K562 (cell line): Measurements from ENCODE around the gene NTN1. TPM values are rescaled to one million over a fixed set of nuclear protein-coding genes. Genes with fewer than 3 reads are reported as not detected.

Experiments
- ATAC-seq: fragments of 200-7000 bp; cut with Tn5 transposase; 3 replicates; pipeline ENCODE4 v1.9.1; 2020; ENCODE audit warnings: moderate library complexity
- BruUV-seq: library from RNA; stranded (reverse); fragments of 400-500 nt; replicated peaks from 2 replicates; lab custom pipeline; 2021; lab: Mats Ljungman, UMichigan
- CTCF ChIA-PET: fragments of 300-600 bp; formaldehyde crosslinking; extraction: SDS; loops from one replicate; lab custom pipeline; 2021; ENCODE audit warnings: low intra/inter-chr PET ratio; lab: Yijun Ruan, JAX
- POLR2A ChIA-PET: fragments of 300-600, 350-650 bp; sonication (Branson Sonifier 250); formaldehyde crosslinking; extraction: SDS; loops from one replicate; lab custom pipeline; 2021; ENCODE audit warnings: antibody characterized with exemption, inconsistent platforms; lab: Yijun Ruan, JAX
- DNase-seq, 4 experiments: peaks; one replicate each; pipeline versions ENCODE4 v3.0.0 to v3.0.0-alpha.2; 2011 to 2018; ENCODE audit warnings: low spot score in 3 of 4, mixed read lengths in 3 of 4; ENCODE audit errors: extremely low read depth in 1 of 4
- FAIRE-seq: peaks from 2 replicates; lab custom pipeline; 2011; peaks lifted over from hg19 to GRCh38; lab: Jason Lieb, UNC
- H2AFZ ChIP-seq: 2 replicates; pipeline ENCODE4 v1.6.0; 2011; ENCODE audit warnings: low read depth, low read length, control low read depth, inconsistent platforms
- H3K27ac ChIP-seq: fragments of 200-600 bp; 3 replicates; pipeline ENCODE4 v1.8.0; 2011; ENCODE audit warnings: low read depth, mild to moderate bottlenecking, control low read depth, inconsistent platforms, low read length, moderate library complexity, mixed read lengths; ENCODE audit errors: extremely low read depth
- H3K27me3 ChIP-seq, 2 experiments: fragments of 300-600 bp in 1 of 2; 2 replicates in 1 of 2; 3 replicates in 1 of 2; pipeline versions ENCODE4 v1.6.0 to v1.8.0; 2011; ENCODE audit warnings: inconsistent platforms in 2 of 2, low read length in 2 of 2, mild to moderate bottlenecking in 1 of 2, mixed read lengths in 1 of 2, moderate library complexity in 1 of 2; ENCODE audit not compliant: control insufficient read depth in 2 of 2, insufficient read depth in 2 of 2
- H3K36me3 ChIP-seq: fragments of 300-600 bp; 3 replicates; pipeline ENCODE4 v1.8.0; 2011; ENCODE audit warnings: mild to moderate bottlenecking, low read length, inconsistent platforms; ENCODE audit not compliant: control insufficient read depth, insufficient read depth
- H3K4me1 ChIP-seq, 2 experiments: fragments of 200-600 bp in 1 of 2; replicated peaks in 1 of 2; 2 replicates in 1 of 2; 3 replicates in 1 of 2; pipeline versions ENCODE4 v1.5.1 to v1.8.0; 2011; ENCODE audit warnings: inconsistent platforms in 2 of 2, low read length in 2 of 2, mild to moderate bottlenecking in 1 of 2, mixed read lengths in 1 of 2, moderate library complexity in 1 of 2; ENCODE audit not compliant: control insufficient read depth in 2 of 2, insufficient read depth in 2 of 2
- H3K4me2 ChIP-seq: 2 replicates; pipeline ENCODE4 v1.6.1; 2011; ENCODE audit warnings: low read length, control low read depth, inconsistent platforms, mixed read lengths; ENCODE audit not compliant: insufficient read depth
- H3K4me3 ChIP-seq: fragments of 200-600 bp; sonication (generic), shearing (Covaris generic); 2 replicates; pipeline ENCODE4 v1.5.1; 2016; ENCODE audit warnings: control low read depth, inconsistent platforms
- H3K79me2 ChIP-seq: fragments of 200-600 bp; 3 replicates; pipeline ENCODE4 v1.8.0; 2011; ENCODE audit warnings: low read length, inconsistent platforms; ENCODE audit not compliant: control insufficient read depth, insufficient read depth
- H3K9ac ChIP-seq, 2 experiments: 2 replicates each; pipeline versions ENCODE4 v1.6.0 to v1.6.1; 2011; ENCODE audit warnings: low read depth in 2 of 2, low read length in 2 of 2, control low read depth in 1 of 2, inconsistent platforms in 1 of 2, mild to moderate bottlenecking in 1 of 2, mixed read lengths in 1 of 2; ENCODE audit not compliant: insufficient read depth in 1 of 2
- H3K9me1 ChIP-seq: one replicate; pipeline ENCODE4 v1.6.0; 2011; ENCODE audit warnings: inconsistent platforms, mild to moderate bottlenecking, low read length, moderate library complexity; ENCODE audit not compliant: control insufficient read depth, insufficient read depth
- H3K9me3 ChIP-seq: replicated peaks from 2 replicates; pipeline ENCODE4 v1.5.1; 2011; ENCODE audit warnings: low read depth, low read length, inconsistent platforms; ENCODE audit not compliant: control insufficient read depth, insufficient read depth
- H4K20me1 ChIP-seq: replicated peaks from 2 replicates; pipeline ENCODE4 v1.6.1; 2011; ENCODE audit warnings: low read length, inconsistent platforms, mixed read lengths; ENCODE audit not compliant: control insufficient read depth, insufficient read depth
- FOXK2 ChIP-seq, 2 experiments: fragments of 450-650 bp; IDR thresholded peaks in 1 of 2; conservative IDR thresholded peaks in 1 of 2; 2 replicates each; pipeline ENCODE4 v1.6.1; 2016; ENCODE audit warnings: low read depth in 2 of 2, mild to moderate bottlenecking in 1 of 2
- MYBL2 ChIP-seq, 2 experiments: fragments of 450-650 bp in 1 of 2; sonication (generic) in 1 of 2; formaldehyde crosslinking in 1 of 2; IDR thresholded peaks; 2 replicates each; pipeline versions ENCODE4 v1.6.1 to v1.8.1; 2017 to 2022; ENCODE audit warnings: borderline replicate concordance in 1 of 2, inconsistent platforms in 1 of 2, low read depth in 1 of 2, mild to moderate bottlenecking in 1 of 2, missing genetic modification reagents in 1 of 2, moderate library complexity in 1 of 2
- NR3C1 ChIP-seq: sonication (generic); formaldehyde crosslinking; IDR thresholded peaks from 2 replicates; pipeline ENCODE4 v1.8.1; 2022; ENCODE audit warnings: missing genetic modification reagents
- RHOXF2B ChIP-seq: fragments of 250-450 bp; sonication (Bioruptor Pico); conservative IDR thresholded peaks from 2 replicates; pipeline ENCODE4 v1.5.1; 2021
- SMARCA4 ChIP-seq: fragments of 450-650 bp; IDR thresholded peaks from 2 replicates; pipeline ENCODE4 v1.6.1; 2016
- TCFL5 ChIP-seq: fragments of 250-450 bp; sonication (Bioruptor Pico); conservative IDR thresholded peaks from 2 replicates; pipeline ENCODE4 v1.6.1; 2021; ENCODE audit warnings: mild to moderate bottlenecking, moderate library complexity, matching md5 sums
- U2AF1 ChIP-seq: fragments of 200-400 bp; formaldehyde crosslinking; optimal IDR thresholded peaks from 2 replicates; pipeline ENCODE3; 2017; ENCODE audit warnings: mild to moderate bottlenecking, low read depth, low read length, moderate library complexity
- ZBTB7A ChIP-seq: IDR thresholded peaks from 2 replicates; pipeline ENCODE4 v1.6.1; 2011; ENCODE audit warnings: low read depth, mild to moderate bottlenecking, low read length, moderate library complexity, borderline replicate concordance; ENCODE audit not compliant: control insufficient read depth
- ZFP36 ChIP-seq: fragments of 150-350 bp; IDR thresholded peaks from 2 replicates; pipeline ENCODE4 v1.6.1; 2018; ENCODE audit warnings: low read length, low read depth; ENCODE audit not compliant: partially characterized antibody
- WGBS: fragments of 100-300 bp; shearing (Covaris generic); methylation state at CpG from one replicate; pipeline ENCODE4 v1.1.6; 2016; ENCODE audit warnings: low coverage, mixed read lengths; ENCODE audit not compliant: insufficient coverage; ENCODE audit errors: missing lambda C conversion rate; 5-methylcytosine and 5-hydroxymethylcytosine counted together
- in situ Hi-C: fragments of 300-500 bp; cut with MboI; formaldehyde crosslinking; loops from 4 replicates; pipeline ENCODE4 v1.15.0; 2018; ENCODE audit warnings: inconsistent platforms, mixed read lengths
- intact Hi-C: fragments of 100-400 bp; cut with micrococcal nuclease; formaldehyde crosslinking; loops from 2 replicates; pipeline ENCODE4 v1.14.2; 2022
- polyA plus RNA-seq, 8 experiments: library from polyadenylated mRNA; depleted of rRNA in 4 of 8; stranded (reverse) in 5 of 8; unstranded in 3 of 8; fragments of >200 nt; fragmentation: Nextera tagmentation in 2 of 8; fragmentation: Illumina TruSeq in 1 of 8; extraction: Ambion mirVana in 2 of 8; extraction: Trizol in 1 of 8; gene quantifications; 2 replicates each; pipeline versions ENCODE4 v1.2.1 to v1.2.3, GENCODE V29; 2011 to 2014; ENCODE audit warnings: inconsistent platforms in 1 of 8, missing spikeins in 1 of 8
- total RNA-seq, 7 experiments: library from RNA; depleted of rRNA in 6 of 7; stranded (reverse); fragments of >200 nt in 6 of 7; fragmentation: Illumina TruSeq in 2 of 7; extraction: Trizol in 2 of 7; gene quantifications; 2 replicates each; pipeline versions ENCODE4 v1.2.1 to v1.2.3, GENCODE V29; 2011 to 2021; ENCODE audit warnings: low replicate concordance in 1 of 7
- TF ChIP-seq, protein P1 (sequence below): fragments of 200-400 bp; formaldehyde crosslinking; IDR thresholded peaks from 2 replicates; pipeline ENCODE4 v1.6.1; 2017; ENCODE audit warnings: mild to moderate bottlenecking, low read depth, low read length, moderate library complexity

NTN1 gene
- total and polyA plus RNA-seq, 9 of the 15 experiments (the other 6 are each of a cell fraction or from before 2014, with no cell fraction given): 0.02 TPM; not detected in 8

DNA sequence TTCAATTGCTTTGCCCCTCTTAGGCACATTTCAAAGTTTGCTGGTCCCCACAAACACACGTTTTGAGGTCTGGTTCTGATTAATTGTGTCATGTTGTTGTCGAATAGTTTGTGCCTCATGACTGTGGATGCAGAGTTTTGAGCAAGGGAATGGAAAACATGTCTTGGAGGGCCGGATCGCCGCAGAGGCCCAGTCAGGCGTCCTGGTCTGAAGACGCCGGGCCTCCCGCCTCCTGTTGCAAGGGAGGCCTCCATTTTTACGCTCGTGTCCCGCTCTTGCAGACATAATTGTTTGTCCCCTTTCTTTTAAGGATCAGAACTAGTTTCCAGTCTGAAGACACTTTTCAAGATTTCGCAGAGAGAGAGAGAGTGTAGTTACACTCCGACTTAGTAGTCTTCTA lies 3.2 kb downstream of the NTN1 start:
- POLR2A ChIA-PET: no interaction called here
- Histone ChIP-seq H2AFZ (no peak overlapping the region), H3K79me2 (no peaks in the 10 kb centered on the region), H3K27me3 (no peaks in the 10 kb centered on the region; a peak in 2 of 5 replicates)
- in situ Hi-C loops: no loop called here
- DNase-seq: no peak
- WGBS: 3% methylated on average over 7 of the region's 14 CpGs
- TF ChIP-seq MYBL2 (IDR thresholded peaks at IDR 0.05; ENCODE audit: low read depth) (no peak), MYBL2 (CRISPR knock-in tag; IDR thresholded peaks at IDR 0.05; ENCODE audit: borderline replicate concordance) (no peak), ZFP36 (no peak), SMARCA4 (no peak), NR3C1 (CRISPR knock-in tag) (no peak), U2AF1 (no peak), TCFL5 (CRISPR knock-in tag) (no peak), ZBTB7A (no peak), FOXK2 (conservative IDR thresholded peaks at IDR 0.05 in 1 of 2, IDR thresholded peaks at IDR 0.05 in 1 of 2; ENCODE audit: low read depth in 2 of 2) (no peak), RHOXF2B (no peak)
- TF ChIP-seq, protein P1, sequence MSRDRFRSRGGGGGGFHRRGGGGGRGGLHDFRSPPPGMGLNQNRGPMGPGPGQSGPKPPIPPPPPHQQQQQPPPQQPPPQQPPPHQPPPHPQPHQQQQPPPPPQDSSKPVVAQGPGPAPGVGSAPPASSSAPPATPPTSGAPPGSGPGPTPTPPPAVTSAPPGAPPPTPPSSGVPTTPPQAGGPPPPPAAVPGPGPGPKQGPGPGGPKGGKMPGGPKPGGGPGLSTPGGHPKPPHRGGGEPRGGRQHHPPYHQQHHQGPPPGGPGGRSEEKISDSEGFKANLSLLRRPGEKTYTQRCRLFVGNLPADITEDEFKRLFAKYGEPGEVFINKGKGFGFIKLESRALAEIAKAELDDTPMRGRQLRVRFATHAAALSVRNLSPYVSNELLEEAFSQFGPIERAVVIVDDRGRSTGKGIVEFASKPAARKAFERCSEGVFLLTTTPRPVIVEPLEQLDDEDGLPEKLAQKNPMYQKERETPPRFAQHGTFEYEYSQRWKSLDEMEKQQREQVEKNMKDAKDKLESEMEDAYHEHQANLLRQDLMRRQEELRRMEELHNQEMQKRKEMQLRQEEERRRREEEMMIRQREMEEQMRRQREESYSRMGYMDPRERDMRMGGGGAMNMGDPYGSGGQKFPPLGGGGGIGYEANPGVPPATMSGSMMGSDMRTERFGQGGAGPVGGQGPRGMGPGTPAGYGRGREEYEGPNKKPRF: no peak
- TF ChIP-seq, all 486 proteins: peak for 0
- H3K9me1 ChIP-seq: no peaks in the 10 kb centered on the region
- H3K27ac ChIP-seq: no peak overlapping the region
- H3K4me3 ChIP-seq: no peak overlapping the region
- no peaks in the 10 kb centered on the region for H4K20me1 ChIP-seq
- H3K9ac ChIP-seq: no peak overlapping the region
- intact Hi-C loops: no loop called here
- H3K36me3 ChIP-seq: no peaks in the 10 kb centered on the region
- peaks cover 0 to 6% of the 10 kb centered on the region in 2 experiments; a peak in 1 of 5 replicates for H3K4me1 ChIP-seq
- H3K4me2 ChIP-seq: no peak overlapping the region
- no peak for ATAC-seq
- no TSS peak for BruUV-seq
- FAIRE-seq: no peak
- CTCF ChIA-PET: no interaction called here
- H3K9me3 ChIP-seq: no peaks in the 10 kb centered on the region
